ACC112 (cell line): ENCODE data around the gene MSI2.

Experiments used
- H2AFZ ChIP-seq: fragments of 200-600 bp; sonication (generic); one replicate; pipeline ENCODE4 v1.6.0; 2017; ENCODE audit warnings: antibody characterized with exemption, low read length; ENCODE audit not compliant: unreplicated experiment
- H3K27ac ChIP-seq: fragments of 200-600 bp; sonication (generic); 2 replicates; pipeline ENCODE4 v1.5.1; 2014; ENCODE audit warnings: low read depth, mild to moderate bottlenecking, antibody characterized with exemption, low read length, moderate library complexity
- H3K27me3 ChIP-seq: fragments of 200-600 bp; sonication (generic); 2 replicates; pipeline ENCODE4 v1.6.1; 2014; ENCODE audit warnings: mild to moderate bottlenecking, antibody characterized with exemption, low read length, moderate library complexity, mixed read lengths; ENCODE audit not compliant: insufficient read depth
- H3K36me3 ChIP-seq: fragments of 200-600 bp; sonication (generic); 2 replicates; pipeline ENCODE4 v1.6.1; 2016; ENCODE audit warnings: mild to moderate bottlenecking, antibody characterized with exemption, low read length, moderate library complexity, mixed read lengths; ENCODE audit not compliant: insufficient read depth
- H3K4me1 ChIP-seq: fragments of 200-600 bp; sonication (generic); one replicate; pipeline ENCODE4 v1.6.1; 2016; ENCODE audit warnings: low read length, mixed read lengths; ENCODE audit not compliant: insufficient read depth, unreplicated experiment, control insufficient read depth
- H3K4me3 ChIP-seq: fragments of 200-600 bp; sonication (generic); 2 replicates; pipeline ENCODE4 v1.5.1; 2014; ENCODE audit warnings: mild to moderate bottlenecking, low read depth, low read length
- H3K79me2 ChIP-seq: fragments of 200-600 bp; sonication (generic); one replicate; pipeline ENCODE4 v1.6.0; 2016; ENCODE audit warnings: low read length; ENCODE audit not compliant: control insufficient read depth, unreplicated experiment, insufficient read depth

MSI2 gene

GRCh38 chr17:57360266-57360665 is 103.9 kb downstream of the MSI2 start:
- no peaks in the 10 kb centered on the region for H3K36me3 ChIP-seq
- H3K4me1 ChIP-seq, result no peaks in the 10 kb centered on the region
- H3K27ac ChIP-seq, result no peak overlapping the region
- no peak overlapping the region for H2AFZ ChIP-seq
- H3K4me3 ChIP-seq, result no peak overlapping the region
- no peaks in the 10 kb centered on the region for H3K79me2 ChIP-seq
- no peaks in the 10 kb centered on the region for H3K27me3 ChIP-seq

- H3K4me3 ChIP-seq, result no peak overlapping the region
- H3K79me2 ChIP-seq, result no peaks in the 10 kb centered on the region
- no peak overlapping the region for H3K27ac ChIP-seq
- H2AFZ ChIP-seq, result no peak overlapping the region
- H3K27me3 ChIP-seq, result no peaks in the 10 kb centered on the region
- no peaks in the 10 kb centered on the region for H3K4me1 ChIP-seq
- H3K36me3 ChIP-seq, result no peaks in the 10 kb centered on the region
Measured at GRCh38 chr17:57362797-57363556, 106.7 kb downstream of the MSI2 start.

GRCh38 chr17:57363580-57363979 is 107.3 kb downstream of the MSI2 start:
- no peaks in the 10 kb centered on the region for H3K36me3 ChIP-seq
- H3K79me2 ChIP-seq, result no peaks in the 10 kb centered on the region
- H3K4me3 ChIP-seq, result no peak overlapping the region
- no peaks in the 10 kb centered on the region for H3K4me1 ChIP-seq
- no peak overlapping the region for H2AFZ ChIP-seq
- H3K27me3 ChIP-seq, result no peaks in the 10 kb centered on the region
- H3K27ac ChIP-seq, result no peak overlapping the region

- Histone ChIP-seq H3K36me3 (no peaks in the 10 kb centered on the region), H3K4me3 (no peak overlapping the region), H3K27ac (no peak overlapping the region), H3K4me1 (no peaks in the 10 kb centered on the region), H3K27me3 (no peaks in the 10 kb centered on the region), H2AFZ (no peak overlapping the region), H3K79me2 (no peaks in the 10 kb centered on the region)
Measured at GRCh38 chr17:57363998-57364643, 107.8 kb downstream of the MSI2 start.

- H3K27me3 ChIP-seq, result no peaks in the 10 kb centered on the region
- H2AFZ ChIP-seq, result no peak overlapping the region
- H3K27ac ChIP-seq, result no peak overlapping the region
- no peak overlapping the region for H3K4me3 ChIP-seq
- H3K36me3 ChIP-seq, result no peaks in the 10 kb centered on the region
- no peaks in the 10 kb centered on the region for H3K79me2 ChIP-seq
- peaks cover 7% of the 10 kb centered on the region for H3K4me1 ChIP-seq
Measured at GRCh38 chr17:57365420-57365819, 109.1 kb downstream of the MSI2 start.

- no peaks in the 10 kb centered on the region for H3K27me3 ChIP-seq
- H3K27ac ChIP-seq, result no peak overlapping the region
- H3K4me1 ChIP-seq, result peaks cover 9% of the 10 kb centered on the region
- no peaks in the 10 kb centered on the region for H3K79me2 ChIP-seq
- H3K4me3 ChIP-seq, result no peak overlapping the region
- no peaks in the 10 kb centered on the region for H3K36me3 ChIP-seq
- no peak overlapping the region for H2AFZ ChIP-seq
Measured at GRCh38 chr17:57366177-57366557, 109.8 kb downstream of the MSI2 start.

GRCh38 chr17:57366558-57367351 is 110.4 kb downstream of the MSI2 start:
- H3K4me1 ChIP-seq, result peaks cover 9% of the 10 kb centered on the region
- no peaks in the 10 kb centered on the region for H3K79me2 ChIP-seq
- H3K36me3 ChIP-seq, result no peaks in the 10 kb centered on the region
- H2AFZ ChIP-seq, result no peak overlapping the region
- H3K27me3 ChIP-seq, result no peaks in the 10 kb centered on the region
- no peak overlapping the region for H3K27ac ChIP-seq
- H3K4me3 ChIP-seq, result no peak overlapping the region

- H3K4me3 ChIP-seq, result no peak overlapping the region
- H3K27me3 ChIP-seq, result no peaks in the 10 kb centered on the region
- H3K79me2 ChIP-seq, result no peaks in the 10 kb centered on the region
- no peaks in the 10 kb centered on the region for H3K36me3 ChIP-seq
- H3K27ac ChIP-seq, result no peak overlapping the region
- peaks cover 9% of the 10 kb centered on the region for H3K4me1 ChIP-seq
- no peak overlapping the region for H2AFZ ChIP-seq
Measured at GRCh38 chr17:57368637-57369336, 112.5 kb downstream of the MSI2 start.

GRCh38 chr17:57369509-57369945 is 113.2 kb downstream of the MSI2 start:
- peaks cover 9% of the 10 kb centered on the region for H3K4me1 ChIP-seq
- H3K27ac ChIP-seq, result peak overlapping the region; percentile 66
- H3K4me3 ChIP-seq, result no peak overlapping the region
- no peaks in the 10 kb centered on the region for H3K27me3 ChIP-seq
- H3K36me3 ChIP-seq, result no peaks in the 10 kb centered on the region
- H2AFZ ChIP-seq, result no peak overlapping the region
- H3K79me2 ChIP-seq, result no peaks in the 10 kb centered on the region

GRCh38 chr17:57370037-57370581 is 113.8 kb downstream of the MSI2 start:
- peaks cover 9% of the 10 kb centered on the region for H3K4me1 ChIP-seq
- H2AFZ ChIP-seq, result peak overlapping the region; percentile 55
- H3K27ac ChIP-seq, result peak overlapping the region; percentile 66
- no peaks in the 10 kb centered on the region for H3K36me3 ChIP-seq
- H3K4me3 ChIP-seq, result no peak overlapping the region
- no peaks in the 10 kb centered on the region for H3K79me2 ChIP-seq
- H3K27me3 ChIP-seq, result no peaks in the 10 kb centered on the region
